Measurements from ENCODE around the gene NCOA1.

DNA sequence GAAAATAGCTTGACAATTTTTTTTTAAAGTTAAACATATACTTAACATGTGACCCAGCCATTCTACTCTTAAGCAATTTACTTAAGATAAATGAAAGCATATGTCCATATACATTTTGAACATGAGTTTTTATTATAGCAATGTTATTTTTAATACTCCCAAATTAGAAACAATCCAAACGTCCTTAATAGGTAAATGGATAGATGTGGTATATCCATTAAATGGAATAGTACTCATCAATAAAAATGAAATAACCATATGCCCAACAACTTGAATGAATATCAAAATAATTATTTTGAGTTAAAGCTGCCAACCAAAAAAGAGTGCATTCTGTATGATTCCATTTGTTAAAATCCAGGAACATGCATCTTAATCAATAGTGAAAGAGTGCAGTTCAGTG lies 29.1 kb downstream of the NCOA1 start:
- TF ChIP-seq, protein P1, sequence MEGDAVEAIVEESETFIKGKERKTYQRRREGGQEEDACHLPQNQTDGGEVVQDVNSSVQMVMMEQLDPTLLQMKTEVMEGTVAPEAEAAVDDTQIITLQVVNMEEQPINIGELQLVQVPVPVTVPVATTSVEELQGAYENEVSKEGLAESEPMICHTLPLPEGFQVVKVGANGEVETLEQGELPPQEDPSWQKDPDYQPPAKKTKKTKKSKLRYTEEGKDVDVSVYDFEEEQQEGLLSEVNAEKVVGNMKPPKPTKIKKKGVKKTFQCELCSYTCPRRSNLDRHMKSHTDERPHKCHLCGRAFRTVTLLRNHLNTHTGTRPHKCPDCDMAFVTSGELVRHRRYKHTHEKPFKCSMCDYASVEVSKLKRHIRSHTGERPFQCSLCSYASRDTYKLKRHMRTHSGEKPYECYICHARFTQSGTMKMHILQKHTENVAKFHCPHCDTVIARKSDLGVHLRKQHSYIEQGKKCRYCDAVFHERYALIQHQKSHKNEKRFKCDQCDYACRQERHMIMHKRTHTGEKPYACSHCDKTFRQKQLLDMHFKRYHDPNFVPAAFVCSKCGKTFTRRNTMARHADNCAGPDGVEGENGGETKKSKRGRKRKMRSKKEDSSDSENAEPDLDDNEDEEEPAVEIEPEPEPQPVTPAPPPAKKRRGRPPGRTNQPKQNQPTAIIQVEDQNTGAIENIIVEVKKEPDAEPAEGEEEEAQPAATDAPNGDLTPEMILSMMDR (IDR thresholded peaks at IDR 0.05) = no peak
- TF ChIP-seq POLR2A (IDR thresholded peaks at IDR 0.05) = no peak
